Left lung (tissue), 10 donors: Measurements from ENCODE around the gene RRBP1. TPM values are rescaled to one million over a fixed set of nuclear protein-coding genes. Genes with fewer than 3 reads are reported as not detected.

Source experiments
- ATAC-seq: fragments of 200-7000 bp; cut with Tn5 transposase; one replicate; pipeline ENCODE4 v1.9.1; 2020; ENCODE audit warnings: moderate library complexity
- DNase-seq, 4 donors: peaks; one replicate each; pipeline ENCODE4 v3.0.0-alpha.2; 2013 to 2020
- H3K27ac ChIP-seq, 2 donors: fragments of 200-600 bp; sonication (generic) in 1 of 2; one replicate each; pipeline versions ENCODE4 v1.5.0 to v1.8.0; 2020 to 2021
- H3K27me3 ChIP-seq, 2 donors: fragments of 200-600 bp; sonication (generic) in 1 of 2; one replicate each; pipeline versions ENCODE4 v1.5.0 to v1.8.0; 2020 to 2021
- H3K36me3 ChIP-seq, 2 donors: fragments of 200-600 bp; sonication (generic) in 1 of 2; one replicate each; pipeline versions ENCODE4 v1.5.0 to v1.8.0; 2020 to 2021
- H3K4me1 ChIP-seq, 2 donors: fragments of 200-600 bp; one replicate each; pipeline ENCODE4 v1.8.0; 2021
- H3K4me3 ChIP-seq, 2 donors: fragments of 200-600 bp; sonication (generic) in 1 of 2; one replicate each; pipeline versions ENCODE4 v1.5.0 to v1.8.0; 2020 to 2021; ENCODE audit warnings: mild to moderate bottlenecking in 1 of 2
- H3K9me3 ChIP-seq, 2 donors: fragments of 200-600 bp; sonication (generic) in 1 of 2; one replicate each; pipeline versions ENCODE4 v1.5.0 to v1.8.0; 2020 to 2021
- CTCF ChIP-seq, 2 donors: fragments of 200-600 bp; sonication (generic) in 1 of 2; IDR thresholded peaks; one replicate each; pipeline versions ENCODE4 v1.5.0 to v1.8.0; 2021; ENCODE audit warnings: antibody characterized with exemption in 2 of 2
- intact Hi-C, 2 donors: fragments of 100-400 bp; cut with DNase I; formaldehyde crosslinking; loops; one replicate each; pipeline versions ENCODE4 v1.11.2 to v1.14.2; 2022
- polyA plus RNA-seq, 6 donors: library from polyadenylated mRNA; unstranded; fragments of 120-200 nt; gene quantifications; one replicate each; pipeline ENCODE4 v1.2.1, GENCODE V29; 2013; ENCODE audit not compliant: insufficient read length in 6 of 6
- total RNA-seq, 2 donors: library from RNA; stranded (reverse); fragmentation: NEBNext Ultra II Directional; extraction: Animal tissue kit (Norgen Biotek cat#: 25700); gene quantifications; one replicate each; pipeline ENCODE4 v1.2.1, GENCODE V29; 2021
- donor health status: DM: no; HTN: yes; CAD: no.
- donor health status: DM: no; HTN: no; CAD: no.

Gene RRBP1
- total and polyA plus RNA-seq, 8 donors, result 110 to 263 (median 131) TPM

GRCh38 chr20:17704589-17705317, 22.7 kb upstream of the RRBP1 start:
- Histone ChIP-seq H3K36me3 (no peaks in the 10 kb centered on the region), H3K4me1 (no peaks in the 10 kb centered on the region), H3K27ac (no peak overlapping the region), H3K27me3 (no peaks in the 10 kb centered on the region), H3K4me3 (no peak overlapping the region), H3K9me3 (no peaks in the 10 kb centered on the region)
- intact Hi-C loops, result no loop called here
- TF ChIP-seq CTCF (IDR thresholded peaks at IDR 0.05), result no peak
- no peak for DNase-seq
- ATAC-seq, result no peak

GRCh38 chr20:17701826-17702225, 19.8 kb upstream of the RRBP1 start:
- ATAC-seq (no peak), DNase-seq (no peak)
- H3K36me3 ChIP-seq, result no peaks in the 10 kb centered on the region
- intact Hi-C loops, result no loop called here
- no peak overlapping the region for H3K4me3 ChIP-seq
- H3K27ac ChIP-seq, result no peak overlapping the region
- no peak for TF ChIP-seq CTCF (IDR thresholded peaks at IDR 0.05)
- no peaks in the 10 kb centered on the region for H3K27me3 ChIP-seq
- no peaks in the 10 kb centered on the region for H3K9me3 ChIP-seq
- no peaks in the 10 kb centered on the region for H3K4me1 ChIP-seq

- DNase-seq (no peak), ATAC-seq (no peak)
- no peaks in the 10 kb centered on the region for H3K36me3 ChIP-seq
- H3K4me3 ChIP-seq, result no peak overlapping the region
- no peak for TF ChIP-seq CTCF (IDR thresholded peaks at IDR 0.05)
- intact Hi-C loops, result no loop called here
- H3K27ac ChIP-seq, result no peak overlapping the region
- no peaks in the 10 kb centered on the region for H3K9me3 ChIP-seq
- no peaks in the 10 kb centered on the region for H3K4me1 ChIP-seq
- no peaks in the 10 kb centered on the region for H3K27me3 ChIP-seq
Observed at GRCh38 chr20:17700637-17701036, 18.6 kb upstream of the RRBP1 start.

GRCh38 chr20:17699931-17700351, 17.9 kb upstream of the RRBP1 start, which contains the start of gene BANF2:
Gene BANF2 (plus strand): TSS chr20:17699966. CDS start chr20:17725026, 25,060 bp downstream.
- Histone ChIP-seq H3K9me3 (no peaks in the 10 kb centered on the region), H3K27ac (no peak within 1 kb of the TSS), H3K4me3 (no peak within 1 kb of the TSS), H3K36me3 (no peaks in the 10 kb centered on the region), H3K27me3 (no peaks in the 10 kb centered on the region), H3K4me1 (no peaks in the 10 kb centered on the region)
- DNase-seq, result no peak
- TF ChIP-seq CTCF (IDR thresholded peaks at IDR 0.05), result no peak
- intact Hi-C loops, result no loop called here
- ATAC-seq, result no peak

GRCh38 chr20:17698384-17698783, 16.3 kb upstream of the RRBP1 start:
- Histone ChIP-seq H3K4me1 (no peaks in the 10 kb centered on the region), H3K36me3 (no peaks in the 10 kb centered on the region), H3K4me3 (no peak overlapping the region), H3K9me3 (no peaks in the 10 kb centered on the region), H3K27ac (no peak overlapping the region), H3K27me3 (no peaks in the 10 kb centered on the region)
- ATAC-seq, result no peak
- TF ChIP-seq CTCF (IDR thresholded peaks at IDR 0.05), result no peak
- no peak for DNase-seq
- intact Hi-C loops, result no loop called here
